H9 (cell line): ENCODE measurements around the gene SEMA3D. TPM values are rescaled to one million over a fixed set of nuclear protein-coding genes. Genes with fewer than 3 reads are reported as not detected.

ENCODE experiments used
- DNase-seq: peaks from one replicate; pipeline ENCODE4 v3.0.0-alpha.2; 2017
- H2AFZ ChIP-seq: one replicate; pipeline ENCODE4 v1.6.1; 2013; ENCODE audit warnings: mild to moderate bottlenecking, low read length, control low read depth, moderate library complexity
- H2AK5ac ChIP-seq: 2 replicates; pipeline ENCODE4 v1.6.1; 2013; ENCODE audit warnings: low read length, control low read depth, mixed read lengths; ENCODE audit not compliant: insufficient read length
- H2BK120ac ChIP-seq: one replicate; pipeline ENCODE4 v1.6.1; 2013; ENCODE audit warnings: low read depth, mild to moderate bottlenecking, low read length, control low read depth, inconsistent platforms; ENCODE audit not compliant: poor library complexity, severe bottlenecking
- H2BK12ac ChIP-seq: 2 replicates; pipeline ENCODE4 v1.6.1; 2013; ENCODE audit warnings: low read length, control low read depth, mixed read lengths, low read depth; ENCODE audit not compliant: insufficient read length
- H2BK15ac ChIP-seq: 2 replicates; pipeline ENCODE4 v1.6.1; 2013; ENCODE audit warnings: low read depth, low read length, control low read depth
- H2BK20ac ChIP-seq: one replicate; pipeline ENCODE4 v1.6.1; 2013; ENCODE audit warnings: low read depth, mild to moderate bottlenecking, low read length, control low read depth, inconsistent platforms; ENCODE audit not compliant: poor library complexity, severe bottlenecking
- H2BK5ac ChIP-seq: 2 replicates; pipeline ENCODE4 v1.6.1; 2013; ENCODE audit warnings: low read length, control low read depth, mixed read lengths; ENCODE audit not compliant: insufficient read length
- H3K14ac ChIP-seq: 2 replicates; pipeline ENCODE4 v1.6.1; 2013; ENCODE audit warnings: low read length, control low read depth; ENCODE audit not compliant: insufficient read depth
- H3K18ac ChIP-seq: 2 replicates; pipeline ENCODE4 v1.6.1; 2013; ENCODE audit warnings: low read depth, mild to moderate bottlenecking, mixed read lengths, low read length, control low read depth; ENCODE audit not compliant: insufficient read length
- H3K23ac ChIP-seq: 2 replicates; pipeline ENCODE4 v1.6.1; 2013; ENCODE audit warnings: low read length, control low read depth, mixed read lengths, low read depth; ENCODE audit not compliant: insufficient read length
- H3K23me2 ChIP-seq: 2 replicates; pipeline ENCODE4 v1.6.1; 2013; ENCODE audit warnings: low read depth, mild to moderate bottlenecking, mixed read lengths, low read length, control low read depth; ENCODE audit not compliant: insufficient read length, poor library complexity, severe bottlenecking
- H3K27ac ChIP-seq: 2 replicates; pipeline ENCODE4 v1.5.1; 2013; ENCODE audit warnings: low read length, control low read depth, mixed read lengths, low read depth; ENCODE audit not compliant: insufficient read length
- H3K27me3 ChIP-seq: 2 replicates; pipeline ENCODE4 v1.6.1; 2013; ENCODE audit warnings: low read length, control low read depth, inconsistent platforms; ENCODE audit not compliant: insufficient read depth
- H3K4ac ChIP-seq: 2 replicates; pipeline ENCODE4 v1.6.1; 2013; ENCODE audit warnings: low read depth, mild to moderate bottlenecking, control low read depth, inconsistent platforms, low read length, moderate library complexity
- H3K4me1 ChIP-seq: 2 replicates; pipeline ENCODE4 v1.6.1; 2013; ENCODE audit warnings: low read length, control low read depth, inconsistent platforms; ENCODE audit not compliant: insufficient read depth
- H3K4me2 ChIP-seq: 2 replicates; pipeline ENCODE4 v1.6.1; 2013; ENCODE audit warnings: low read length, control low read depth, mixed read lengths; ENCODE audit not compliant: insufficient read length, insufficient read depth
- H3K56ac ChIP-seq: 2 replicates; pipeline ENCODE4 v1.6.1; 2013; ENCODE audit warnings: low read depth, mild to moderate bottlenecking, mixed read lengths, low read length, control low read depth; ENCODE audit not compliant: insufficient read length
- H3K79me1 ChIP-seq: 2 replicates; pipeline ENCODE4 v1.6.1; 2013; ENCODE audit warnings: low read depth, mild to moderate bottlenecking, moderate library complexity, low read length, control low read depth, inconsistent platforms; ENCODE audit not compliant: insufficient read depth, poor library complexity, severe bottlenecking
- H3K79me2 ChIP-seq: 2 replicates; pipeline ENCODE4 v1.6.1; 2013; ENCODE audit warnings: low read length, control low read depth, inconsistent platforms; ENCODE audit not compliant: insufficient read depth
- H3K9ac ChIP-seq: 2 replicates; pipeline ENCODE4 v1.6.1; 2013; ENCODE audit warnings: low read length, control low read depth, mixed read lengths; ENCODE audit not compliant: insufficient read length; ENCODE audit errors: extremely low read depth
- H3K9me3 ChIP-seq: one replicate; pipeline ENCODE4 v1.6.1; 2013; ENCODE audit warnings: low read depth, low read length, inconsistent platforms; ENCODE audit not compliant: control insufficient read depth
- H3T11ph ChIP-seq: one replicate; pipeline ENCODE4 v1.6.1; 2013; ENCODE audit warnings: mild to moderate bottlenecking, low read length, control low read depth, inconsistent platforms
- H4K20me1 ChIP-seq: one replicate; pipeline ENCODE4 v1.6.1; 2013; ENCODE audit not compliant: control insufficient read depth, insufficient read length, insufficient read depth
- H4K5ac ChIP-seq: 2 replicates; pipeline ENCODE4 v1.6.1; 2013; ENCODE audit warnings: low read depth, mild to moderate bottlenecking, mixed read lengths, low read length, control low read depth; ENCODE audit not compliant: insufficient read length
- H4K8ac ChIP-seq: replicated peaks from 2 replicates; pipeline ENCODE4 v1.6.1; 2013; ENCODE audit warnings: low read length, control low read depth, mixed read lengths, low read depth; ENCODE audit not compliant: insufficient read length
- H4K91ac ChIP-seq: 2 replicates; pipeline ENCODE4 v1.6.1; 2013; ENCODE audit warnings: low read depth, mild to moderate bottlenecking, moderate library complexity, mixed read lengths, low read length, control low read depth; ENCODE audit not compliant: insufficient read length
- H3K27ac Mint-ChIP-seq, 3 experiments: 2 replicates in 2 of 3; 3 replicates in 1 of 3; pipeline ENCODE4 v1.8.0; 2020 to 2021; ENCODE audit warnings: mixed read lengths in 3 of 3, mild to moderate bottlenecking in 1 of 3, moderate library complexity in 1 of 3
- H3K27me3 Mint-ChIP-seq: 2 replicates; pipeline ENCODE4 v1.8.0; 2021; ENCODE audit warnings: low read depth, mild to moderate bottlenecking, moderate library complexity, mixed read lengths
- H3K36me3 Mint-ChIP-seq, 3 experiments: 2 replicates in 2 of 3; 3 replicates in 1 of 3; pipeline ENCODE4 v1.8.0; 2020 to 2021; ENCODE audit warnings: low read depth in 3 of 3, mixed read lengths in 3 of 3; ENCODE audit not compliant: insufficient read depth in 1 of 3
- H3K4me1 Mint-ChIP-seq, 2 experiments: 2 replicates each; pipeline ENCODE4 v1.8.0; 2020; ENCODE audit warnings: mixed read lengths in 2 of 2
- H3K4me3 Mint-ChIP-seq, 2 experiments: 2 replicates in 1 of 2; 3 replicates in 1 of 2; pipeline ENCODE4 v1.8.0; 2020 to 2021; ENCODE audit warnings: mild to moderate bottlenecking in 2 of 2, mixed read lengths in 2 of 2, moderate library complexity in 1 of 2
- H3K9me3 Mint-ChIP-seq, 2 experiments: 2 replicates in 1 of 2; 3 replicates in 1 of 2; pipeline ENCODE4 v1.8.0; 2020; ENCODE audit warnings: mild to moderate bottlenecking in 2 of 2, mixed read lengths in 2 of 2, moderate library complexity in 1 of 2
- CTCF ChIP-seq: fragments of 200-600 bp; sonication (generic); conservative IDR thresholded peaks from 3 replicates; pipeline ENCODE4 v1.8.0; 2021; ENCODE audit warnings: antibody characterized with exemption, mild to moderate bottlenecking
- WGBS: extraction: QIAGEN DNeasy Blood & Tissue Kit; methylation state at CpG from one replicate; pipeline ENCODE4 v1.1.7; 2013; ENCODE audit warnings: missing lambda C conversion rate, low lambda C conversion rate, mixed read lengths; ENCODE audit not compliant: insufficient read length; ENCODE audit errors: extremely low coverage; 5-methylcytosine and 5-hydroxymethylcytosine counted together
- total RNA-seq: library from RNA; stranded (reverse); gene quantifications from 2 replicates; pipeline ENCODE4 v1.2.1, GENCODE V29; 2021

Gene SEMA3D
- total RNA-seq, 1 experiment from 2014 or later = 5.4 TPM

- no peak overlapping the region for H4K5ac ChIP-seq
- H3K27me3 ChIP-seq = no peaks in the 10 kb centered on the region
- no peak overlapping the region for H3K4ac ChIP-seq
- no peak overlapping the region for H2AK5ac ChIP-seq
- H3K23ac ChIP-seq = no peak overlapping the region
- H2BK15ac ChIP-seq = no peak overlapping the region
- H3K79me2 ChIP-seq = no peaks in the 10 kb centered on the region
- no peak overlapping the region for H2AFZ ChIP-seq
- H3K9me3 ChIP-seq = no peaks in the 10 kb centered on the region
- H3K14ac ChIP-seq = no peak overlapping the region
- H4K91ac ChIP-seq = no peak overlapping the region
- no peak overlapping the region for H3K18ac ChIP-seq
- no peaks in the 10 kb centered on the region for H3K79me1 ChIP-seq
- H3K9me3 Mint-ChIP-seq = no peaks in the 10 kb centered on the region
- no CpG with 5 or more reads among the region's 1 CpG for WGBS
- H3K27me3 Mint-ChIP-seq = no peaks in the 10 kb centered on the region
- H2BK12ac ChIP-seq = no peak overlapping the region
- no peak for TF ChIP-seq CTCF
- no peak overlapping the region for H3K4me3 Mint-ChIP-seq
- no peak overlapping the region for H3K56ac ChIP-seq
- H3T11ph ChIP-seq = no peak overlapping the region
- H4K20me1 ChIP-seq = no peaks in the 10 kb centered on the region
- no peak overlapping the region for H2BK5ac ChIP-seq
- no peak overlapping the region for H2BK20ac ChIP-seq
- no peaks in the 10 kb centered on the region; the same call in 1 of the 2 replicates for H3K4me1 ChIP-seq
- H4K8ac ChIP-seq = no peak overlapping the region
- H3K4me2 ChIP-seq = no peak overlapping the region
- no peaks in the 10 kb centered on the region for H3K23me2 ChIP-seq
- H2BK120ac ChIP-seq = no peak overlapping the region
- no peak overlapping the region for H3K27ac Mint-ChIP-seq
- H3K4me1 Mint-ChIP-seq = peaks cover 6 to 19% of the 10 kb centered on the region in 2 experiments; a peak in 3 of 4 replicates
- no peak overlapping the region for H3K9ac ChIP-seq
- DNase-seq = no peak
- H3K36me3 Mint-ChIP-seq = no peaks in the 10 kb centered on the region
- no peak overlapping the region for H3K27ac ChIP-seq
Observed at GRCh38 chr7:85068799-85069198, 118.1 kb downstream of the SEMA3D start.
